CD4-positive, alpha-beta T cell treated with Interleukin-6 at 100 ng/mL for 8 hours (primary cell): ENCODE results near the gene C5.

Experiments
- DNase-seq: peaks from one replicate; pipeline ENCODE4 v3.0.0-alpha.2; 2020; ENCODE audit warnings: mixed read lengths, low spot score

The C5 gene

GRCh38 chr9:120924698-120925534, 125.2 kb downstream of the C5 start:
- no peak for DNase-seq

- DNase-seq = no peak
Observed at GRCh38 chr9:120923620-120924328, 126.3 kb downstream of the C5 start.

GRCh38 chr9:120922404-120923195, 127.5 kb downstream of the C5 start:
- DNase-seq = no peak

GRCh38 chr9:120921661-120922181, 128.4 kb downstream of the C5 start:
- no peak for DNase-seq

- DNase-seq = no peak
Observed at GRCh38 chr9:120920806-120921178, 129.3 kb downstream of the C5 start.

- no peak for DNase-seq
Observed at GRCh38 chr9:120919843-120920805, 130.0 kb downstream of the C5 start.

- no peak for DNase-seq
Observed at GRCh38 chr9:120918931-120919842, 130.9 kb downstream of the C5 start.

GRCh38 chr9:120917929-120918762, 131.9 kb downstream of the C5 start:
- DNase-seq = no peak

GRCh38 chr9:120916991-120917880, 132.8 kb downstream of the C5 start:
- DNase-seq = no peak

- DNase-seq = no peak
Observed at GRCh38 chr9:120916588-120916987, 133.5 kb downstream of the C5 start.

GRCh38 chr9:120915854-120916470, 134.1 kb downstream of the C5 start:
- DNase-seq = peak; percentile 64

- no peak for DNase-seq
Observed at GRCh38 chr9:120914953-120915352, 135.1 kb downstream of the C5 start.

- no peak for DNase-seq
Observed at GRCh38 chr9:120914396-120914795, 135.7 kb downstream of the C5 start.

- DNase-seq = no peak
Observed at GRCh38 chr9:120913647-120914264, 136.3 kb downstream of the C5 start.

- DNase-seq = no peak
Observed at GRCh38 chr9:120912958-120913646, 137.0 kb downstream of the C5 start.

- DNase-seq = no peak
Observed at GRCh38 chr9:120911295-120911837, 138.7 kb downstream of the C5 start.
